BLaER1 treated with 17β-estradiol and CSF1 and Interleukin-3, amounts not matched to agents 10 nM and 100 nM (cell line): ENCODE data around the gene ARMC6.
A peak's percentile ranks its signal among the peaks of the same experiment; 100 is the strongest.

Source experiments
- H3K27ac ChIP-seq, 11 experiments: shearing (Covaris generic); formaldehyde crosslinking; 2 replicates each; pipeline ENCODE4 v1.8.1; 2022
- H3K27me3 ChIP-seq, 11 experiments: shearing (Covaris generic); formaldehyde crosslinking; 2 replicates each; pipeline ENCODE4 v1.8.1; 2022
- H3K36me3 ChIP-seq, 11 experiments: shearing (Covaris generic); formaldehyde crosslinking; 2 replicates each; pipeline ENCODE4 v1.8.1; 2022
- H3K4me1 ChIP-seq, 10 experiments: shearing (Covaris generic); formaldehyde crosslinking; 2 replicates each; pipeline ENCODE4 v1.8.1; 2022
- H3K4me2 ChIP-seq, 11 experiments: shearing (Covaris generic); formaldehyde crosslinking; 2 replicates each; pipeline ENCODE4 v1.8.1; 2022
- H3K4me3 ChIP-seq, 10 experiments: shearing (Covaris generic); formaldehyde crosslinking; 2 replicates each; pipeline ENCODE4 v1.8.1; 2022
- H3K9ac ChIP-seq, 11 experiments: shearing (Covaris generic); formaldehyde crosslinking; 2 replicates each; pipeline ENCODE4 v1.8.1; 2022
- H3K9me3 ChIP-seq, 11 experiments: shearing (Covaris generic); formaldehyde crosslinking; replicated peaks in 1 of 11; 2 replicates each; pipeline ENCODE4 v1.8.1; 2022
- H4K20me1 ChIP-seq, 11 experiments: shearing (Covaris generic); formaldehyde crosslinking; 2 replicates each; pipeline ENCODE4 v1.8.1; 2022
- Cebpa-rat ChIP-seq, 11 experiments: shearing (Covaris generic); IDR thresholded peaks; 2 replicates each; pipeline ENCODE4 v1.8.1; 2022

Gene ARMC6

GRCh38 chr19:19042732-19043280, 9.4 kb downstream of the ARMC6 start:
- no peak for TF ChIP-seq Cebpa-rat (IDR thresholded peaks at IDR 0.05)
- Histone ChIP-seq H3K36me3 (peaks cover 59 to 97% (median 79%) of the 10 kb centered on the region in 11 experiments), H4K20me1 (peaks cover 0 to 94% (median 66%) of the 10 kb centered on the region in 11 experiments; a peak in 19 of 22 replicates)

GRCh38 chr19:19043481-19043880, 10.1 kb downstream of the ARMC6 start:
- Histone ChIP-seq H3K4me2 (no peak overlapping the region), H3K36me3 (peaks cover 54 to 97% (median 79%) of the 10 kb centered on the region in 11 experiments), H3K4me1 (peaks cover 11 to 25% (median 21%) of the 10 kb centered on the region in 10 experiments), H3K27me3 (no peaks in the 10 kb centered on the region), H3K9me3 (peaks cover 0 to 2% (median 0%) of the 10 kb centered on the region in 11 experiments; a peak in 2 of 22 replicates), H4K20me1 (peaks cover 0 to 94% (median 64%) of the 10 kb centered on the region in 11 experiments; a peak in 19 of 22 replicates), H3K27ac (no peak overlapping the region), H3K9ac (no peak overlapping the region), H3K4me3 (no peak overlapping the region)
- TF ChIP-seq Cebpa-rat (IDR thresholded peaks at IDR 0.05), result no peak

More at GRCh38 chr19:19042732-19043280, 9.4 kb downstream of the ARMC6 start:
- H3K4me2 ChIP-seq, result no peak overlapping the region
- no peak overlapping the region for H3K4me3 ChIP-seq
- peaks cover 4 to 9% (median 5%) of the 10 kb centered on the region in 11 experiments; a peak in 21 of 22 replicates for H3K9me3 ChIP-seq
- H3K27ac ChIP-seq, result no peak overlapping the region
- H3K27me3 ChIP-seq, result no peaks in the 10 kb centered on the region
- peaks cover 8 to 27% (median 19%) of the 10 kb centered on the region in 10 experiments for H3K4me1 ChIP-seq
- no peak overlapping the region for H3K9ac ChIP-seq

- peaks cover 50 to 97% (median 79%) of the 10 kb centered on the region in 11 experiments for H3K36me3 ChIP-seq
- H3K4me3 ChIP-seq, result no peak overlapping the region
- no peak overlapping the region for H3K9ac ChIP-seq
- H3K4me2 ChIP-seq, result no peak overlapping the region
- H3K4me1 ChIP-seq, result peaks cover 15 to 25% (median 21%) of the 10 kb centered on the region in 10 experiments
- no peaks in the 10 kb centered on the region for H3K27me3 ChIP-seq
- no peak overlapping the region for H3K27ac ChIP-seq
- H4K20me1 ChIP-seq, result peaks cover 0 to 94% (median 62%) of the 10 kb centered on the region in 11 experiments; a peak in 19 of 22 replicates
- TF ChIP-seq Cebpa-rat (IDR thresholded peaks at IDR 0.05), result no peak
- no peaks in the 10 kb centered on the region for H3K9me3 ChIP-seq
Observed at GRCh38 chr19:19043881-19044280, 10.5 kb downstream of the ARMC6 start.

GRCh38 chr19:19049406-19049805, 16.0 kb downstream of the ARMC6 start:
- H3K27me3 ChIP-seq, result no peaks in the 10 kb centered on the region
- H3K36me3 ChIP-seq, result peaks cover 60 to 100% (median 98%) of the 10 kb centered on the region in 11 experiments
- peak overlapping the region in 5 of 11 experiments; percentile 13 to 72 (median 49); a peak in 10 of 22 replicates for H3K4me2 ChIP-seq
- H4K20me1 ChIP-seq, result peaks cover 0 to 94% (median 38%) of the 10 kb centered on the region in 11 experiments; a peak in 16 of 22 replicates
- no peaks in the 10 kb centered on the region for H3K9me3 ChIP-seq
- peak in 3 of 11 experiments; percentile 50 to 56 (median 52); a peak in 4 of 22 replicates for TF ChIP-seq Cebpa-rat (IDR thresholded peaks at IDR 0.05)
- H3K27ac ChIP-seq, result peak overlapping the region in 8 of 11 experiments; percentile 6 to 80 (median 48); a peak in 13 of 22 replicates
- peaks cover 0 to 22% (median 8%) of the 10 kb centered on the region in 10 experiments; a peak in 10 of 20 replicates for H3K4me1 ChIP-seq
- peak overlapping the region in 5 of 11 experiments; percentile 23 to 54 (median 42); a peak in 7 of 22 replicates for H3K9ac ChIP-seq
- no peak overlapping the region; a peak in 1 of 20 replicates for H3K4me3 ChIP-seq

- Histone ChIP-seq H4K20me1 (peaks cover 0 to 94% (median 39%) of the 10 kb centered on the region in 11 experiments; a peak in 16 of 22 replicates), H3K27me3 (no peaks in the 10 kb centered on the region), H3K27ac (peak overlapping the region in 5 of 11 experiments; percentile 12 to 80 (median 61); a peak in 8 of 22 replicates), H3K36me3 (peaks cover 60 to 100% (median 98%) of the 10 kb centered on the region in 11 experiments), H3K4me3 (no peak overlapping the region), H3K4me2 (peak overlapping the region in 3 of 11 experiments; percentile 49 to 72 (median 63); a peak in 5 of 22 replicates), H3K4me1 (peaks cover 0 to 22% (median 8%) of the 10 kb centered on the region in 10 experiments; a peak in 10 of 20 replicates), H3K9ac (peak overlapping the region in 3 of 11 experiments; percentile 5 to 54 (median 18); a peak in 4 of 22 replicates), H3K9me3 (no peaks in the 10 kb centered on the region)
- TF ChIP-seq Cebpa-rat (IDR thresholded peaks at IDR 0.05), result no peak
Observed at GRCh38 chr19:19050104-19050503, 16.7 kb downstream of the ARMC6 start.

- H3K9ac ChIP-seq, result no peak overlapping the region
- no peaks in the 10 kb centered on the region for H3K27me3 ChIP-seq
- peaks cover 63 to 100% (median 100%) of the 10 kb centered on the region in 11 experiments for H3K36me3 ChIP-seq
- peaks cover 0 to 100% (median 44%) of the 10 kb centered on the region in 11 experiments; a peak in 16 of 22 replicates for H4K20me1 ChIP-seq
- peak overlapping the region in 1 of 11 experiments; percentile 3; a peak in 1 of 22 replicates for H3K27ac ChIP-seq
- H3K4me1 ChIP-seq, result peaks cover 0 to 22% (median 8%) of the 10 kb centered on the region in 10 experiments; a peak in 10 of 20 replicates
- no peak for TF ChIP-seq Cebpa-rat (IDR thresholded peaks at IDR 0.05)
- H3K9me3 ChIP-seq, result no peaks in the 10 kb centered on the region
- H3K4me3 ChIP-seq, result no peak overlapping the region
- H3K4me2 ChIP-seq, result no peak overlapping the region
Observed at GRCh38 chr19:19050731-19051130, 17.3 kb downstream of the ARMC6 start.

- peaks cover 66 to 100% (median 99%) of the 10 kb centered on the region in 11 experiments for H3K36me3 ChIP-seq
Observed at GRCh38 chr19:19051478-19052213, 18.2 kb downstream of the ARMC6 start.

GRCh38 chr19:19052921-19053320, 19.5 kb downstream of the ARMC6 start:
- H3K9ac ChIP-seq, result no peak overlapping the region; a peak in 1 of 22 replicates
- H3K4me1 ChIP-seq, result peaks cover 0 to 22% (median 8%) of the 10 kb centered on the region in 10 experiments; a peak in 10 of 20 replicates
- peaks cover 0 to 99% (median 55%) of the 10 kb centered on the region in 11 experiments; a peak in 16 of 22 replicates for H4K20me1 ChIP-seq
- no peak overlapping the region for H3K4me3 ChIP-seq
- H3K27ac ChIP-seq, result no peak overlapping the region
- H3K27me3 ChIP-seq, result no peaks in the 10 kb centered on the region
- peaks cover 68 to 100% (median 99%) of the 10 kb centered on the region in 11 experiments for H3K36me3 ChIP-seq
- H3K9me3 ChIP-seq, result no peaks in the 10 kb centered on the region
- no peak for TF ChIP-seq Cebpa-rat (IDR thresholded peaks at IDR 0.05)
- H3K4me2 ChIP-seq, result no peak overlapping the region

More at GRCh38 chr19:19051478-19052213, 18.2 kb downstream of the ARMC6 start:
- Histone ChIP-seq H3K4me2 (no peak overlapping the region), H3K4me1 (peaks cover 0 to 22% (median 8%) of the 10 kb centered on the region in 10 experiments; a peak in 10 of 20 replicates), H4K20me1 (peaks cover 0 to 99% (median 48%) of the 10 kb centered on the region in 11 experiments; a peak in 16 of 22 replicates), H3K9ac (0 out of 22 replicates have a peak overlapping the region, but pooled peaks of 3 of the 11 experiments have one; percentile 13 to 37 (median 17)), H3K9me3 (no peaks in the 10 kb centered on the region), H3K27ac (peak overlapping the region in 1 of 11 experiments; percentile 9; a peak in 1 of 22 replicates), H3K4me3 (no peak overlapping the region), H3K27me3 (no peaks in the 10 kb centered on the region)
- no peak for TF ChIP-seq Cebpa-rat (IDR thresholded peaks at IDR 0.05)
